Suppressor macrophage treated with lipopolysaccharide for 1 hour (primary cell): ENCODE measurements around the gene OSER1.

Source experiments
- DNase-seq, 3 donors: peaks; one replicate each; pipeline ENCODE4 v3.0.0-alpha.2; 2020 to 2022

Gene OSER1

GRCh38 chr20:44223721-44224120 lies 13.2 kb upstream of the OSER1 start:
- no peak for DNase-seq

GRCh38 chr20:44222633-44223368 lies 12.2 kb upstream of the OSER1 start:
- no peak for DNase-seq

- DNase-seq = no peak
Measured at GRCh38 chr20:44222027-44222426, 11.5 kb upstream of the OSER1 start.

- DNase-seq = no peak
Measured at GRCh38 chr20:44221368-44221954, 10.9 kb upstream of the OSER1 start.

- DNase-seq = no peak
Measured at GRCh38 chr20:44219791-44220190, 9.2 kb upstream of the OSER1 start.

GRCh38 chr20:44219170-44219730 lies 8.7 kb upstream of the OSER1 start:
- no peak for DNase-seq

- DNase-seq = no peak
Measured at GRCh38 chr20:44218446-44218845, 7.9 kb upstream of the OSER1 start.

- peak; percentile 81 to 90 (median 85) for DNase-seq
Measured at GRCh38 chr20:44217342-44218092, 6.9 kb upstream of the OSER1 start.

GRCh38 chr20:44215125-44215524 lies 4.6 kb upstream of the OSER1 start:
- DNase-seq = peak; percentile 67 to 78 (median 72)

GRCh38 chr20:44212792-44213191 lies 2.2 kb upstream of the OSER1 start:
- DNase-seq = no peak

- DNase-seq = peak in 1 of 3 donors; percentile 22
Measured at GRCh38 chr20:44211177-44212039, 837 bp upstream of the OSER1 start.

GRCh38 chr20:44209686-44210405 lies 725 bp downstream of the OSER1 start:
- DNase-seq = peak; percentile 34 to 59 (median 53)

- peak; percentile 35 to 41 (median 37) for DNase-seq
Measured at GRCh38 chr20:44208770-44209169, 1.8 kb downstream of the OSER1 start.

- DNase-seq = no peak
Measured at GRCh38 chr20:44208165-44208564, 2.4 kb downstream of the OSER1 start.

- peak; percentile 61 to 96 (median 89) for DNase-seq
Measured at GRCh38 chr20:44207126-44207723, 3.3 kb downstream of the OSER1 start.

GRCh38 chr20:44206132-44206531 lies 4.4 kb downstream of the OSER1 start:
- no peak for DNase-seq

GRCh38 chr20:44204832-44205215 lies 5.7 kb downstream of the OSER1 start:
- no peak for DNase-seq

GRCh38 chr20:44204156-44204831 lies 6.3 kb downstream of the OSER1 start:
- DNase-seq = peak; percentile 37 to 82 (median 79)

GRCh38 chr20:44203161-44203560 lies 7.4 kb downstream of the OSER1 start:
- no peak for DNase-seq

- DNase-seq = no peak
Measured at GRCh38 chr20:44200983-44201382, 9.6 kb downstream of the OSER1 start.

- no peak for DNase-seq
Measured at GRCh38 chr20:44200371-44200770, 10.2 kb downstream of the OSER1 start.
